ENCODE data around the gene ZBTB2. TPM values are rescaled to one million over a fixed set of nuclear protein-coding genes. Genes with fewer than 3 reads are reported as not detected.
"Not testable (repeated sequence)": the region's sequence is repeated elsewhere in the genome, so short reads cannot be mapped to it uniquely, and the experiment has no call there.

ZBTB2 gene
- total RNA-seq, 3 donors from 2014 or later = 9.9 to 20.5 (median 15.1) TPM

DNA sequence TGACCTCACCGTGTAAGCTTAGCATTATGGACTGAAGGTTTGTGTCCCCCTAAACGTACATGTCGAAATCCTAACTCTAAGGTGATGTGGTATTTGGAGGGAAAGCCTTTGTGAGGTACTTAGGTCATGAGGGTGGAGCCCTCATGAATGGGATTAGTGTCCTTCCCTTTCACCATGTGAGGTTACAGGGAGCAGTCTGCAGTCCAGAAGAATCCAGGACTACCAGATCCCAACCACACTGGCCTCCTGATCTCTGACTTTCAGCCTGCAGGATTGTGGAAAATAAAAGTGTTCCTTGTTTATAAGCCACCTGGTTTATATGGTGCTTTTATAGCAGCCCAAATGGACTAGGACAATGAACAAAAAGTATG lies 73.4 kb downstream of the ZBTB2 start:
- no peak for TF ChIP-seq POLR2AphosphoS5 (IDR thresholded peaks at IDR 0.05)
- no peak for TF ChIP-seq POLR2A (IDR thresholded peaks at IDR 0.05)
- TF ChIP-seq, protein P1, sequence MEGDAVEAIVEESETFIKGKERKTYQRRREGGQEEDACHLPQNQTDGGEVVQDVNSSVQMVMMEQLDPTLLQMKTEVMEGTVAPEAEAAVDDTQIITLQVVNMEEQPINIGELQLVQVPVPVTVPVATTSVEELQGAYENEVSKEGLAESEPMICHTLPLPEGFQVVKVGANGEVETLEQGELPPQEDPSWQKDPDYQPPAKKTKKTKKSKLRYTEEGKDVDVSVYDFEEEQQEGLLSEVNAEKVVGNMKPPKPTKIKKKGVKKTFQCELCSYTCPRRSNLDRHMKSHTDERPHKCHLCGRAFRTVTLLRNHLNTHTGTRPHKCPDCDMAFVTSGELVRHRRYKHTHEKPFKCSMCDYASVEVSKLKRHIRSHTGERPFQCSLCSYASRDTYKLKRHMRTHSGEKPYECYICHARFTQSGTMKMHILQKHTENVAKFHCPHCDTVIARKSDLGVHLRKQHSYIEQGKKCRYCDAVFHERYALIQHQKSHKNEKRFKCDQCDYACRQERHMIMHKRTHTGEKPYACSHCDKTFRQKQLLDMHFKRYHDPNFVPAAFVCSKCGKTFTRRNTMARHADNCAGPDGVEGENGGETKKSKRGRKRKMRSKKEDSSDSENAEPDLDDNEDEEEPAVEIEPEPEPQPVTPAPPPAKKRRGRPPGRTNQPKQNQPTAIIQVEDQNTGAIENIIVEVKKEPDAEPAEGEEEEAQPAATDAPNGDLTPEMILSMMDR (IDR thresholded peaks at IDR 0.05) = no peak
- DNase-seq (ENCODE audit: low spot score in 2 of 2) = no peak
- H3K36me3 ChIP-seq = no peaks in the 10 kb centered on the region
- intact Hi-C loops (cut with DNase I; ENCODE audit: low total_unique reads) = no loop called here
- no peaks in the 10 kb centered on the region for H3K4me1 ChIP-seq
- no peak overlapping the region for H3K4me3 ChIP-seq
- H3K27ac ChIP-seq = no peak overlapping the region
- H3K9me3 ChIP-seq = no peaks in the 10 kb centered on the region
- H3K27me3 ChIP-seq = no peaks in the 10 kb centered on the region

DNA sequence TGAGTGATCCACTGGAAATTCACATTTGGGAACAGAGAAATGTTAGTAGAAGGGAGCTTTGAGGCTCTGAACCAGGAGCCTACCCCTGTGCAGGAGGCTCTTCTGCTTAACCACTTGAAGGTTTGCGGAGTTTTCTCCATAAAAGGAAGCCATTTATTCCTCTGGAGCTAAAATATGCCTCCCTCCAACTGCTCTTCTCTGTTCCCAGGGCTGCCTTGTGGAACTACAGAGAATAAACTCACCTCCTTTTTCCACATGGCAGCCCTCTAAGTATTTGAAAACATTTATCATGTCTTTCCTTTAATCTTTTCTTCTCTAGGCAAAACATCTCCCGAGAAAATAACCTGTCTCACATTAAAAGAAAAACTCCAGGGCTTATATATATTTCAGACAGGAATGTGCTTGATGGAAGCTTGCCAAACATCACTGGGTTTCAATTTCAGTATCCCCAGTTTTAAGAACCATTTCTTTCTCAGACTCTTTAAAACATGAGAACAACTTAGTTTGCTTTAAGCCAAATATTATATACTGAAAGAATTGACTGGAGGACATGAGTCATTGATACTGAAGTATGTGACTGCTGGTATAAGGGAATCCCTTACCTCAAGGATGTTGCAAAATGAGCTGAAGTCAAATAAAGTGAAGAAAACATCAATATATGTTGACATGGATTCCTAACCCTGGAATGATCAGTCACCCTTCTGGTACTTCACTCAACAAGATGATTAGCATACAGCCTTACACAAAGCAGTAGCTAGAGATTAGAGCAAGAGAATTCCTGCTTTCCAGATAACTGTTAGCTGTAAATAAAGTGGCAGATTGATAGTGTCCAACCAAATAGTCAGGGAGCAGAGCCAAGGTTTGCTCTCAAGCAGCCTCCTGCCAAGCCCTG lies 74.0 kb downstream of the ZBTB2 start:
- H3K9me3 ChIP-seq = no peaks in the 10 kb centered on the region
- TF ChIP-seq POLR2AphosphoS5 (IDR thresholded peaks at IDR 0.05) (no peak), POLR2A (IDR thresholded peaks at IDR 0.05) (no peak)
- TF ChIP-seq, protein P1 (IDR thresholded peaks at IDR 0.05) = no peak
- no peaks in the 10 kb centered on the region for H3K27me3 ChIP-seq
- H3K36me3 ChIP-seq = no peaks in the 10 kb centered on the region
- H3K4me3 ChIP-seq = no peak overlapping the region
- intact Hi-C loops (cut with DNase I; ENCODE audit: low total_unique reads) = no loop called here
- DNase-seq (ENCODE audit: low spot score in 2 of 2) = no peak
- no peak overlapping the region for H3K27ac ChIP-seq
- H3K4me1 ChIP-seq = no peaks in the 10 kb centered on the region

DNA sequence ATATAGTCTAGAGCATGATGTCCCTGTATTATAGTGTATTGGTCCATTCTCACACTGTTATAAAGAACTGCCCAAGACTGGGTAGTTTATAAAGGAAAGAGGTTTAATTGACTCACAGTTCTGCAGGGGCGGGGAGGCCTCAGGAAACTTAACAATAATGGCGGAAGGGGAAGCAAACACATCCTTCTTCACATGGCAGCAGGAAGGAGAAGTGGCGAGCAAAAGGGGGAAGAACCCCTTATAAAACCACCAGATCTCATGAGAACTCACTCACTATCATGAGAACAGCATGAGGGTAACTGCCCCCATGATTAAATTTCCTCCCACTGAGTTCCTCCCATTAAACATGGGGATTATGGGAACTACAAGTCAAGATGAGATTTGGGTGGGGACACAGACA lies 75.7 kb downstream of the ZBTB2 start:
- H3K27me3 ChIP-seq; H3K27ac ChIP-seq; DNase-seq (ENCODE audit: low spot score in 2 of 2); intact Hi-C loops (cut with DNase I; ENCODE audit: low total_unique reads); H3K36me3 ChIP-seq; H3K4me1 ChIP-seq; H3K9me3 ChIP-seq; H3K4me3 ChIP-seq: not testable (repeated sequence)

Other genes with a start within 250 kb of the ZBTB2 start
- 100 to 1,000 TPM in 2 of 3 donors, 10 to 100 TPM in 1; 40.7 to 368 (median 127) TPM for gene AKAP12, start 151.6 kb downstream of the ZBTB2 start, total RNA-seq
- gene RMND1, start 60.6 kb upstream of the ZBTB2 start, total RNA-seq = 10 to 100 TPM; 25.3 to 34.1 (median 32.1) TPM
- 1 to 10 TPM; 3.5 to 9.8 (median 9.4) TPM for gene CCDC170, start 102.5 kb upstream of the ZBTB2 start, total RNA-seq